Mesendoderm (in vitro differentiated cells): ENCODE results near the gene F8.

Experiments used
- DNase-seq: peaks from one replicate; pipeline ENCODE4 v3.0.0; 2013
- H2AK5ac ChIP-seq: 2 replicates; pipeline ENCODE4 v1.6.1; 2013; ENCODE audit warnings: low read length, inconsistent platforms
- H2BK120ac ChIP-seq: 2 replicates; pipeline ENCODE4 v1.6.1; 2013; ENCODE audit warnings: low read depth, mild to moderate bottlenecking, low read length, moderate library complexity, mixed read lengths
- H2BK15ac ChIP-seq: replicated peaks from 2 replicates; pipeline ENCODE4 v1.6.1; 2013; ENCODE audit warnings: low read depth, mild to moderate bottlenecking, moderate library complexity
- H2BK5ac ChIP-seq: 2 replicates; pipeline ENCODE4 v1.6.1; 2013; ENCODE audit warnings: low read length, inconsistent platforms
- H3K18ac ChIP-seq: 2 replicates; pipeline ENCODE4 v1.6.1; 2013; ENCODE audit warnings: mild to moderate bottlenecking, low read length, mixed read lengths
- H3K23ac ChIP-seq: one replicate; pipeline ENCODE4 v1.6.1; 2013; ENCODE audit warnings: low read length
- H3K27ac ChIP-seq: 2 replicates; pipeline ENCODE4 v1.5.1; 2013; ENCODE audit warnings: low read depth, mild to moderate bottlenecking, inconsistent platforms, low read length, moderate library complexity
- H3K27me3 ChIP-seq: 2 replicates; pipeline ENCODE4 v1.6.1; 2013; ENCODE audit warnings: low read length, control low read depth, mild to moderate bottlenecking, inconsistent platforms; ENCODE audit not compliant: insufficient read depth, poor library complexity
- H3K36me3 ChIP-seq: 2 replicates; pipeline ENCODE4 v1.6.1; 2013; ENCODE audit warnings: low read length, inconsistent platforms; ENCODE audit not compliant: control insufficient read depth, insufficient read depth
- H3K4ac ChIP-seq: one replicate; pipeline ENCODE4 v1.6.1; 2013; ENCODE audit warnings: low read depth, mild to moderate bottlenecking, low read length, moderate library complexity
- H3K4me1 ChIP-seq: 2 replicates; pipeline ENCODE4 v1.6.1; 2013; ENCODE audit warnings: low read depth, low read length, inconsistent platforms; ENCODE audit not compliant: control insufficient read depth
- H3K4me2 ChIP-seq: 2 replicates; pipeline ENCODE4 v1.6.1; 2013; ENCODE audit warnings: low read length
- H3K4me3 ChIP-seq: 2 replicates; pipeline ENCODE4 v1.5.1; 2013; ENCODE audit warnings: mild to moderate bottlenecking, low read length
- H3K56ac ChIP-seq: one replicate; pipeline ENCODE4 v1.6.1; 2013; ENCODE audit warnings: low read length
- H3K79me1 ChIP-seq: 2 replicates; pipeline ENCODE4 v1.6.1; 2013; ENCODE audit warnings: low read length, inconsistent platforms
- H3K79me2 ChIP-seq: 2 replicates; pipeline ENCODE4 v1.6.1; 2013; ENCODE audit warnings: mild to moderate bottlenecking, low read length; ENCODE audit not compliant: control insufficient read depth, insufficient read depth
- H3K9ac ChIP-seq: 2 replicates; pipeline ENCODE4 v1.6.1; 2013; ENCODE audit warnings: low read length, inconsistent platforms
- H4K5ac ChIP-seq: one replicate; pipeline ENCODE4 v1.6.1; 2013; ENCODE audit warnings: low read length
- H4K8ac ChIP-seq: one replicate; pipeline ENCODE4 v1.6.1; 2013; ENCODE audit warnings: low read depth, mild to moderate bottlenecking, control low read depth, low read length, moderate library complexity
- WGBS: extraction: QIAGEN DNeasy Blood & Tissue Kit; methylation state at CpG from one replicate; pipeline ENCODE4 v1.1.7; 2013; ENCODE audit warnings: low lambda C conversion rate, missing lambda C conversion rate; ENCODE audit not compliant: insufficient coverage; ENCODE audit errors: extremely low coverage; 5-methylcytosine and 5-hydroxymethylcytosine counted together

The F8 gene

DNA sequence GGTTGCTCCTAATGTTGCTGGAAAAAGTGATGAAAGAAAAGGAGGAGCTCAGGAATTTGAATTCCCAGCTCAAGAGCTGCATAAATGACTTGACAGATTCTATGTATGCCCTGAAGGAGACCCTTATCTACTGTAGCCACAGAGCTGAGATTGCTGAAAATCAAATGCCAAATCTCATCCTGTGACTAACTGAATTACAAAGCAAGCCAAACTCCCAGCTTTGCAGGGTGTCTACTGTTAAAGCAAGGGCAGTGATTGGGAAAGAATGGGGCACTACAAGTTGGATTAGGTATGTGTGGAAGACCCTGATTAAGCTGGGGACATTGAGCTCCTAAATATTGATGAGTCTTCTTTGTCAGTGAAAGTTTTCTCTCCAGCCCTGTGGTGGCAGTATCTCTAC lies 167.3 kb downstream of the F8 start:
- no peak overlapping the region for H3K4me2 ChIP-seq
- H3K4ac ChIP-seq = no peak overlapping the region
- no peak overlapping the region for H3K9ac ChIP-seq
- H3K79me1 ChIP-seq = no peaks in the 10 kb centered on the region
- H4K8ac ChIP-seq = no peak overlapping the region
- H3K36me3 ChIP-seq = no peaks in the 10 kb centered on the region
- H3K18ac ChIP-seq = no peak overlapping the region
- no peak overlapping the region for H3K23ac ChIP-seq
- no peak overlapping the region for H2BK15ac ChIP-seq
- H3K56ac ChIP-seq = no peak overlapping the region
- DNase-seq = peak; percentile 79
- no peaks in the 10 kb centered on the region for H3K27me3 ChIP-seq
- no peaks in the 10 kb centered on the region for H3K79me2 ChIP-seq
- no peak overlapping the region for H3K27ac ChIP-seq
- no peak overlapping the region for H2BK120ac ChIP-seq
- no peak overlapping the region for H3K4me3 ChIP-seq
- no peaks in the 10 kb centered on the region for H3K4me1 ChIP-seq
- H4K5ac ChIP-seq = no peak overlapping the region
- no peak overlapping the region for H2AK5ac ChIP-seq
- no peak overlapping the region for H2BK5ac ChIP-seq

DNA sequence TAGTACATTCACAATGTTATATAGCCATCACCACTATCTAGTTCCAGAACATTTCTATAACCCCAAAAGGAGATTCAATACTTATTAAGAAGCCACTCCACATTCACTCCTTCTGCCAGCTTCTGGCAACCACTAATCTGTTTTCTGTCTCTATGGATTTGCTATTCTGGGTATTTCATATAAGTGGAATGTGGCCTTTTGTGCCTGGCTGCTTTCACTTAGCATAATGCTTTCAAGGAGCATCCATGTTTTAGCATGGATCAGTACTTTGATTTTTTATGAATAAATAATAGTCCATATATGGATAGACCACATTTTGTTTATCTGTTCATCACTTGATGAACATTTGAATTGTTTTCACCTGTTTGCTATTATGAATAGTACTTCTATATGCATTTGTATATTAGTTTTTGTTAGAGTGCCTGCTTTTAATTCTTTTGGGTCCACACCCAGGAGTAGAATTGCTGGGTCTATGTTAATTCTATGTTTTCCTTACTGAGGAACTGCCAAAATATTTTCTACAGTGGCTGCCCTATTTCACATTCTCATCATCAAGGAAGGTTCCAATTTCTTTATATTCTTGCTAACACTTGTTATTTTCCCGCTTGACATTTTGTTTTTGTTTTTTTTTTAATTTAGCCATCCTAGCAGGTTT lies 171.4 kb downstream of the F8 start:
- Histone ChIP-seq H3K23ac (no peak overlapping the region), H3K4ac (no peak overlapping the region), H2BK120ac (no peak overlapping the region), H3K27me3 (no peaks in the 10 kb centered on the region), H3K79me1 (no peaks in the 10 kb centered on the region), H2BK15ac (no peak overlapping the region), H3K56ac (no peak overlapping the region), H3K79me2 (no peaks in the 10 kb centered on the region), H3K4me3 (no peak overlapping the region), H3K36me3 (no peaks in the 10 kb centered on the region), H3K27ac (no peak overlapping the region), H3K4me2 (no peak overlapping the region), H3K18ac (no peak overlapping the region), H2BK5ac (no peak overlapping the region), H3K9ac (no peak overlapping the region), H4K5ac (no peak overlapping the region), H4K8ac (no peak overlapping the region), H2AK5ac (no peak overlapping the region), H3K4me1 (no peaks in the 10 kb centered on the region)
- DNase-seq = no peak
- no CpG with 5 or more reads among the region's 1 CpG for WGBS

DNA sequence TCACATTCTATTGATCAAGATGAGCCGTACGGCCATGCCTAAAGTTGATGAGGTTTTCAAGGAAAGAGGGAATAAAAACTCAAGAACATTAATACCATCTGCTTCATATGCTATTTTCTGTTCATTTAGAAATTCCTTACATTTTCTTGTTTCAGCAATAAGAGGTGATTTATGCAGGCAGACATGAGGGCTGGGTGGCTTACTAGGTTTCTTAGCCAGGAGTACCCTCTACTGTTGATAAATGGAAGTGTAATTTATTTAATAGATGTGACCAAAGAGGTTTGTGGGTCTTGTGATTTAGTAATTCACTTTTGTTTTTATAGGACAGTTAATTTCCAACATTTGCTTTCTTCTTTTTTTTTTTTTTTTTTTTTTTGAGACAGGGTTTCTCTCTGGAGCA lies 181.7 kb downstream of the F8 start:
- Histone ChIP-seq H4K5ac (no peak overlapping the region), H3K4me2 (no peak overlapping the region), H3K27me3 (no peaks in the 10 kb centered on the region), H3K4me3 (no peak overlapping the region), H3K9ac (no peak overlapping the region), H2BK120ac (no peak overlapping the region), H3K27ac (no peak overlapping the region), H3K18ac (no peak overlapping the region), H3K56ac (no peak overlapping the region), H4K8ac (no peak overlapping the region), H3K79me1 (no peaks in the 10 kb centered on the region), H2AK5ac (no peak overlapping the region), H3K23ac (no peak overlapping the region), H3K79me2 (no peaks in the 10 kb centered on the region), H2BK5ac (no peak overlapping the region), H2BK15ac (no peak overlapping the region), H3K4ac (no peak overlapping the region), H3K4me1 (no peaks in the 10 kb centered on the region), H3K36me3 (no peaks in the 10 kb centered on the region)
- WGBS = no CpG with 5 or more reads among the region's 2 CpGs
- peak; percentile 42 for DNase-seq

DNA sequence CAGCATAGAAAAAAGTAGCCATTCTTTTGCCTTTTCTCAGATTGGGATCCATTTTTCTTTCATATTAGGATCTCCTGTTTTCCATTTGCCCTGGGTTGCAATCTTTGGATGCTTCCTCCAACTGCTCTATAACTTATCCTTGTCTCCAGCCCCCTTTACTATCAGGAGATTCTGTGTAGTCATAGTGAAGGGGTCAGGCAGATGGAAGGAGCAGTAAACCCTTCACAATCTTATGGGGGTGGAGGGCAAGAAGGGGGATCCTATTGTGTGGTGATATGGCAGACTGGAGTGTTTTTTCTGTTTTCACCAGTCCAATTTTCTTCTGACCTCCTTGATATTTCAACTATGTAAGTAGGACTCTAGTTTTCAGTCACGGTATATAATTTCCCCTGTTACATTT lies 186.4 kb downstream of the F8 start:
- no peak overlapping the region for H3K9ac ChIP-seq
- H3K18ac ChIP-seq = no peak overlapping the region
- H3K27me3 ChIP-seq = no peaks in the 10 kb centered on the region
- no peak overlapping the region for H3K4ac ChIP-seq
- H3K79me2 ChIP-seq = no peaks in the 10 kb centered on the region
- H3K23ac ChIP-seq = no peak overlapping the region
- H2BK5ac ChIP-seq = no peak overlapping the region
- H4K8ac ChIP-seq = no peak overlapping the region
- WGBS = no CpG with 5 or more reads among the region's 1 CpG
- no peak overlapping the region for H3K4me3 ChIP-seq
- no peak overlapping the region for H2AK5ac ChIP-seq
- H2BK15ac ChIP-seq = no peak overlapping the region
- H3K79me1 ChIP-seq = no peaks in the 10 kb centered on the region
- no peaks in the 10 kb centered on the region for H3K36me3 ChIP-seq
- no peak for DNase-seq
- no peak overlapping the region for H3K56ac ChIP-seq
- H3K4me2 ChIP-seq = no peak overlapping the region
- no peak overlapping the region for H2BK120ac ChIP-seq
- no peaks in the 10 kb centered on the region for H3K4me1 ChIP-seq
- H4K5ac ChIP-seq = no peak overlapping the region
- H3K27ac ChIP-seq = no peak overlapping the region

DNA sequence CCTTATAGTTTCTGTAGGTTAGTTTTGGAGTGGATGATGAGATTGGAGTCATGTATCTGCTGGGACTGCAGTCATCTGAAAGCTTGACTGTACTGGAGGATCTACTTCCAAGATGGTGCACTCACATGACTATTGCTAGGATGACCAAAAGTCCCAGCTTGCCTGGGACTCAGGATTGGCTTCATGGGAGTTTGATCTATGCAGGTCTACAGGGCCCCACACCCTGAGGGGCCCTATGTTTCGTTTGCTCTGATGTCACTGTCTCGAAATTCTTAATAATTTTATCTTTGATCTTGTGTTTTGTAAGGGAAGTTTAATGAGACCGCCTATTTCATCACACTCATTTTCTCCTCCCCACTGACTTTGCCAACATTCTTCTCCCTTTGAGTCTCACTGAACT lies 188.0 kb downstream of the F8 start, which contains the start of gene SMIM9:
Gene SMIM9 (minus strand): TSS at position 101 of the 400 bp plus-strand sequence. CDS start 3,806 bp downstream, outside the sequence.
- Histone ChIP-seq H2AK5ac (no peak within 1 kb of the TSS), H3K4me2 (no peak within 1 kb of the TSS), H2BK15ac (no peak within 1 kb of the TSS), H3K9ac (no peak within 1 kb of the TSS), H3K18ac (no peak within 1 kb of the TSS), H3K4me1 (no peaks in the 10 kb centered on the region), H2BK5ac (no peak within 1 kb of the TSS), H3K79me2 (no peaks in the 10 kb centered on the region), H2BK120ac (no peak within 1 kb of the TSS), H3K27me3 (no peaks in the 10 kb centered on the region), H3K23ac (no peak within 1 kb of the TSS), H4K5ac (no peak within 1 kb of the TSS), H3K56ac (no peak within 1 kb of the TSS), H3K4me3 (no peak within 1 kb of the TSS), H3K27ac (no peak within 1 kb of the TSS), H3K36me3 (no peaks in the 10 kb centered on the region), H4K8ac (no peak within 1 kb of the TSS), H3K4ac (no peak within 1 kb of the TSS), H3K79me1 (no peaks in the 10 kb centered on the region)
- no peak for DNase-seq
- WGBS = no CpG with 5 or more reads among the region's 3 CpGs

DNA sequence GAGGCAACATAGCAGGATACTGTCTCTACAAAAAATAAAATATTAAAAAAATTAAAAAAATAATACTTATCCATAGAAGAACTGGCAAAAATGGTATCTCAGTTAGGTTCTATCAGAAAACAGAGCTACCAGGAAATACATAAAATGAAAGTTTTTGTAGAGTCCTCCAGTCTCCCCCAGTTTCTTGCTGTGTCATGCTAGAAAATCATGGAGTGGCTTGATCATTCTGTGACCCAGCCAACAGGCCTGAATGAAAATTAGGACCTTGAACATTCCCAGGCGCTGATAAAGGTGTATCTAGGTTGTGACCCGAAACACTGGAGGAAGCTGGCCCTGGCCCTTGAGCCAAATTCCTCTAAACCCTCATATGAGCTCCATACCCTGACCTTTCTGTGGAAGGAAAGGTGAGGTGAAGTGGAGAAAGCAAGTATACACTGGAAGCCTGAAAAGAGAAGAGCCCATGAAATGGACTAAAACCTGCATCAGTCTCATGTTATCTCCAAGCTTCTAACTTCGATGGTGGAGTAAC lies 188.7 kb downstream of the F8 start:
- no peak overlapping the region for H2BK120ac ChIP-seq
- H3K23ac ChIP-seq = no peak overlapping the region
- no peak overlapping the region for H4K5ac ChIP-seq
- H4K8ac ChIP-seq = no peak overlapping the region
- no peaks in the 10 kb centered on the region for H3K79me2 ChIP-seq
- no peak overlapping the region for H2BK5ac ChIP-seq
- H3K4ac ChIP-seq = no peak overlapping the region
- no peaks in the 10 kb centered on the region for H3K27me3 ChIP-seq
- H3K18ac ChIP-seq = no peak overlapping the region
- H3K9ac ChIP-seq = no peak overlapping the region
- no CpG with 5 or more reads among the region's 3 CpGs for WGBS
- DNase-seq = no peak
- no peak overlapping the region for H3K4me2 ChIP-seq
- no peaks in the 10 kb centered on the region for H3K79me1 ChIP-seq
- H3K4me3 ChIP-seq = no peak overlapping the region
- H3K27ac ChIP-seq = no peak overlapping the region
- no peaks in the 10 kb centered on the region for H3K4me1 ChIP-seq
- no peak overlapping the region for H2BK15ac ChIP-seq
- H3K36me3 ChIP-seq = no peaks in the 10 kb centered on the region
- H2AK5ac ChIP-seq = no peak overlapping the region
- H3K56ac ChIP-seq = no peak overlapping the region
